GM12878 (cell line): ENCODE measurements around the gene ANKRD6. TPM values are rescaled to one million over a fixed set of nuclear protein-coding genes. Genes with fewer than 3 reads are reported as not detected.

ENCODE experiments used
- ATAC-seq: fragments of 200-7000 bp; cut with Tn5 transposase; 3 replicates; pipeline ENCODE4 v1.9.1; 2020; ENCODE audit warnings: mild to moderate bottlenecking, moderate library complexity
- BruUV-seq: library from RNA; stranded (reverse); fragments of 400-500 nt; replicated peaks from 2 replicates; lab custom pipeline; 2021; lab: Mats Ljungman, UMichigan
- CTCF ChIA-PET: fragments of 300-600 bp; sonication (Branson Sonifier 250); formaldehyde crosslinking; extraction: SDS; loops from one replicate; lab custom pipeline; 2021; ENCODE audit warnings: inconsistent platforms; lab: Yijun Ruan, JAX
- POLR2A ChIA-PET: fragments of 350-600 bp; formaldehyde crosslinking; extraction: SDS; loops from one replicate; lab custom pipeline; 2021; ENCODE audit warnings: inconsistent platforms; lab: Charles Lee
- RAD21 ChIA-PET: fragments of 300-600 bp; sonication (Branson Sonifier 250); formaldehyde crosslinking; loops from one replicate; lab custom pipeline; 2023; ENCODE audit warnings: antibody characterized with exemption; ENCODE audit not compliant: unreplicated experiment; lab: Charles Lee
- SMC1A ChIA-PET: fragments of 300-600 bp; sonication (Branson Sonifier 250); formaldehyde crosslinking; loops from one replicate; lab custom pipeline; 2023; ENCODE audit not compliant: unreplicated experiment, uncharacterized antibody; lab: Charles Lee
- DNase-seq: peaks from one replicate; pipeline ENCODE4 v3.0.0-alpha.2; 2011; ENCODE audit warnings: low read depth, low spot score
- FAIRE-seq: peaks from 3 replicates; lab custom pipeline; 2011; peaks lifted over from hg19 to GRCh38; lab: Jason Lieb, UNC
- H2AFZ ChIP-seq: 2 replicates; pipeline ENCODE4 v1.6.0; 2011; ENCODE audit warnings: low read depth, low read length, control low read depth; ENCODE audit not compliant: control insufficient read depth
- H3K27ac ChIP-seq: 2 replicates; pipeline ENCODE4 v1.5.1; 2011; ENCODE audit warnings: control low read depth; ENCODE audit not compliant: control insufficient read depth, insufficient read depth
- H3K27me3 ChIP-seq, 2 experiments: replicated peaks in 1 of 2; 2 replicates each; pipeline versions ENCODE4 v1.6.0 to v1.6.1; 2011; ENCODE audit warnings: low read length in 1 of 2; ENCODE audit not compliant: control insufficient read depth in 2 of 2, insufficient read depth in 2 of 2
- H3K36me3 ChIP-seq, 2 experiments: 2 replicates each; pipeline ENCODE4 v1.5.1; 2011; ENCODE audit warnings: low read length in 1 of 2; ENCODE audit not compliant: control insufficient read depth in 2 of 2, insufficient read depth in 2 of 2
- H3K4me1 ChIP-seq: 2 replicates; pipeline ENCODE4 v1.6.1; 2011; ENCODE audit warnings: mild to moderate bottlenecking, low read length, moderate library complexity, mixed read lengths; ENCODE audit not compliant: control insufficient read depth, insufficient read depth
- H3K4me2 ChIP-seq: 2 replicates; pipeline ENCODE4 v1.6.0; 2011; ENCODE audit warnings: control low read depth; ENCODE audit not compliant: control insufficient read depth, insufficient read depth
- H3K4me3 ChIP-seq: fragments of 200-600 bp; sonication (generic); 2 replicates; pipeline ENCODE4 v1.5.1; 2016
- H3K79me2 ChIP-seq: 2 replicates; pipeline ENCODE4 v1.6.0; 2011; ENCODE audit warnings: low read length; ENCODE audit not compliant: control insufficient read depth, insufficient read depth
- H3K9ac ChIP-seq: 2 replicates; pipeline ENCODE4 v1.8.0; 2011; ENCODE audit warnings: low read length, control low read depth, mixed read lengths; ENCODE audit not compliant: control insufficient read depth, insufficient read depth
- H3K9me3 ChIP-seq: replicated peaks from 3 replicates; pipeline ENCODE4 v1.5.1; 2011; ENCODE audit warnings: mild to moderate bottlenecking, low read length; ENCODE audit not compliant: control insufficient read depth, insufficient read depth
- H4K20me1 ChIP-seq: 2 replicates; pipeline ENCODE4 v1.6.0; 2011; ENCODE audit not compliant: control insufficient read depth, insufficient read depth
- CBX5 ChIP-seq: sonication (generic); IDR thresholded peaks from 2 replicates; pipeline ENCODE4 v1.6.1; 2016; ENCODE audit warnings: low read depth, moderate library complexity, mild to moderate bottlenecking, inconsistent platforms
- CHD1 ChIP-seq: IDR thresholded peaks from 2 replicates; pipeline ENCODE4 v1.6.1; 2012; ENCODE audit warnings: low read depth, low read length, improper control_type of control experiment
- EGR1 ChIP-seq, 2 experiments: IDR thresholded peaks; 1 replicate in 1 of 2; 2 replicates in 1 of 2; pipeline ENCODE4 v1.6.1; 2011 to 2012; ENCODE audit warnings: low read depth in 2 of 2, low read length in 2 of 2, borderline replicate concordance in 1 of 2, mild to moderate bottlenecking in 1 of 2, moderate library complexity in 1 of 2
- MYC ChIP-seq: IDR thresholded peaks from 2 replicates; pipeline ENCODE4 v1.6.1; 2011; ENCODE audit warnings: mild to moderate bottlenecking, low read length, moderate library complexity, inconsistent platforms; ENCODE audit not compliant: insufficient read depth, insufficient replicate concordance, insufficient read length, severe bottlenecking
- SREBF2 ChIP-seq: IDR thresholded peaks from 2 replicates; pipeline ENCODE4 v1.6.1; 2012; ENCODE audit warnings: mild to moderate bottlenecking, low read length
- ZNF687 ChIP-seq: fragments of 450-650 bp; IDR thresholded peaks from 2 replicates; pipeline ENCODE4 v1.6.1; 2017; ENCODE audit warnings: mild to moderate bottlenecking, moderate library complexity
- WGBS: methylation state at CpG from one replicate; pipeline ENCODE4 v1.1.6; 2016; ENCODE audit warnings: low lambda C conversion rate; ENCODE audit not compliant: insufficient replicate concordance, insufficient coverage; ENCODE audit errors: missing lambda C conversion rate; 5-methylcytosine and 5-hydroxymethylcytosine counted together
- in situ Hi-C: fragments of 300-500 bp; cut with MboI; formaldehyde crosslinking; loops from 9 replicates; pipeline ENCODE4 v1.14.3; 2018; ENCODE audit warnings: mixed read lengths
- intact Hi-C: fragments of 100-400 bp; cut with micrococcal nuclease; formaldehyde crosslinking; loops from one replicate; pipeline ENCODE4 v1.14.2; 2022; ENCODE audit not compliant: unreplicated experiment
- polyA plus RNA-seq, 11 experiments: library from polyadenylated mRNA; depleted of rRNA in 4 of 11; unstranded in 6 of 11; stranded (reverse) in 5 of 11; fragments of >200 nt; fragmentation: Nextera tagmentation in 4 of 11; fragmentation: Illumina TruSeq in 1 of 11; extraction: Ambion mirVana in 4 of 11; extraction: Trizol in 1 of 11; gene quantifications; 1 replicate in 1 of 11; 2 replicates in 10 of 11; pipeline versions ENCODE4 v1.2.1 to v1.2.3, GENCODE V29; 2011 to 2016; ENCODE audit warnings: inconsistent platforms in 2 of 11, missing spikeins in 2 of 11, low read depth in 1 of 11
- total RNA-seq, 4 experiments: library from RNA; depleted of rRNA in 3 of 4; stranded (reverse); fragments of >200 nt in 3 of 4; fragmentation: Illumina TruSeq in 1 of 4; extraction: Trizol in 1 of 4; gene quantifications; 2 replicates each; pipeline versions ENCODE4 v1.2.1 to v1.2.3, GENCODE V29; 2013 to 2021
- TF ChIP-seq, protein P1 (sequence below): fragments of 450-650 bp; formaldehyde crosslinking; IDR thresholded peaks from 2 replicates; pipeline ENCODE4 v1.4.0; 2022; ENCODE audit warnings: mild to moderate bottlenecking, moderate library complexity
- TF ChIP-seq, protein P2 (sequence below), 3 experiments: IDR thresholded peaks in 2 of 3; conservative IDR thresholded peaks in 1 of 3; 2 replicates each; pipeline ENCODE4 v1.5.1; 2011; ENCODE audit warnings: low read depth in 3 of 3, low read length in 3 of 3, mild to moderate bottlenecking in 3 of 3, control low read depth in 2 of 3, moderate library complexity in 2 of 3, inconsistent platforms in 1 of 3, mixed read lengths in 1 of 3; ENCODE audit not compliant: control insufficient read depth in 2 of 3, insufficient read depth in 1 of 3; ENCODE audit errors: extremely low read depth in 1 of 3
- TF ChIP-seq, protein P3 (sequence below): fragments of 450-650 bp; IDR thresholded peaks from 2 replicates; pipeline ENCODE4 v1.6.1; 2014; ENCODE audit warnings: mild to moderate bottlenecking

The ANKRD6 gene
- total and polyA plus RNA-seq, 10 of the 15 experiments (the other 5 are each of a cell fraction or from before 2014, with no cell fraction given) = 0.03 to 0.90 (median 0.38) TPM

DNA sequence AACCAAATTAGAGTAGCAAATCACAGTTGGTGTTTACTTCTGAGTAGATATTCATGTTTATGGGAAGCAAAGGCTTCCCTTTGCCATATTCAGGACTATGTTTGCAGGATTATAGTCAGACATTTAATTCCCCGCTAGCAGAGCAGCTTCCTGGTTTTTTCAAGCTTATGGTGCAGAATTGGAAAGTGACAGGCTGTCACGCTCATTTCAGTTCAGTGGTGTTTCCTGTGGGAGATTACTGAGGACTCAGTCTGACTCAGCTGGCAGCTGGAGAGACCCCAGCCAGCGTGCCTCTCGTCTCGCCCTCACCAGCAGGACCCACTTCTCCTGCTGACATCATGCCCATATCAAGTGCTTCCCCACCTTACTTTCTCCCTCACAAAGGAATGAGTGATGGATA, 120.5 kb downstream of the ANKRD6 start:
- Histone ChIP-seq H3K27me3 (peaks cover 0 to 2% of the 10 kb centered on the region in 2 experiments; a peak in 2 of 4 replicates), H3K36me3 (no peaks in the 10 kb centered on the region), H3K27ac (no peak overlapping the region), H3K79me2 (no peaks in the 10 kb centered on the region), H3K9me3 (no peaks in the 10 kb centered on the region), H3K9ac (no peak overlapping the region), H2AFZ (no peak overlapping the region), H3K4me1 (no peaks in the 10 kb centered on the region), H3K4me2 (no peak overlapping the region), H3K4me3 (no peak overlapping the region), H4K20me1 (no peaks in the 10 kb centered on the region; the same call in 1 of the 2 replicates)
- intact Hi-C loops (no loop called here), in situ Hi-C loops (no loop called here)
- DNase-seq = no peak
- SMC1A ChIA-PET = interaction anchor here (0.6 kb wide), 1 partner anchor 19 kb away, joined by 3 read pairs; no protein-coding TSS in a partner anchor
- ATAC-seq = no peak
- no peak for TF ChIP-seq CBX5
- no peak for TF ChIP-seq ZNF687
- TF ChIP-seq CHD1 = no peak
- TF ChIP-seq, protein P1, sequence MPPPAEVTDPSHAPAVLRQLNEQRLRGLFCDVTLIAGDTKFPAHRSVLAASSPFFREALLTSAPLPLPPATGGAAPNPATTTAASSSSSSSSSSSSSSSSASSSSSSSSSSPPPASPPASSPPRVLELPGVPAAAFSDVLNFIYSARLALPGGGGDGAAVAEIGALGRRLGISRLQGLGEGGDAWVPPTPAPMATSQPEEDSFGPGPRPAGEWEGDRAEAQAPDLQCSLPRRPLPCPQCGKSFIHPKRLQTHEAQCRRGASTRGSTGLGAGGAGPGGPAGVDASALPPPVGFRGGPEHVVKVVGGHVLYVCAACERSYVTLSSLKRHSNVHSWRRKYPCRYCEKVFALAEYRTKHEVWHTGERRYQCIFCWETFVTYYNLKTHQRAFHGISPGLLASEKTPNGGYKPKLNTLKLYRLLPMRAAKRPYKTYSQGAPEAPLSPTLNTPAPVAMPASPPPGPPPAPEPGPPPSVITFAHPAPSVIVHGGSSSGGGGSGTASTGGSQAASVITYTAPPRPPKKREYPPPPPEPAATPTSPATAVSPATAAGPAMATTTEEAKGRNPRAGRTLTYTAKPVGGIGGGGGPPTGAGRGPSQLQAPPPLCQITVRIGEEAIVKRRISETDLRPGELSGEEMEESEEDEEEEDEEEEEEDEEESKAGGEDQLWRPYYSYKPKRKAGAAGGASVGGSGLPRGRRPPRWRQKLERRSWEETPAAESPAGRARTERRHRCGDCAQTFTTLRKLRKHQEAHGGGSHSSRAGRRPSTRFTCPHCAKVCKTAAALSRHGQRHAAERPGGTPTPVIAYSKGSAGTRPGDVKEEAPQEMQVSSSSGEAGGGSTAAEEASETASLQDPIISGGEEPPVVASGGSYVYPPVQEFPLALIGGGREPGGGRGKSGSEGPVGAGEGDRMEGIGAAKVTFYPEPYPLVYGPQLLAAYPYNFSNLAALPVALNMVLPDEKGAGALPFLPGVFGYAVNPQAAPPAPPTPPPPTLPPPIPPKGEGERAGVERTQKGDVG (CRISPR knock-in tag) = no peak
- no peak for TF ChIP-seq EGR1 (IDR thresholded peaks at IDR 0.05; ENCODE audit: borderline replicate concordance in 1 of 2, low read depth in 2 of 2, low read length in 2 of 2)
- TF ChIP-seq SREBF2 = no peak
- TF ChIP-seq, protein P2, sequence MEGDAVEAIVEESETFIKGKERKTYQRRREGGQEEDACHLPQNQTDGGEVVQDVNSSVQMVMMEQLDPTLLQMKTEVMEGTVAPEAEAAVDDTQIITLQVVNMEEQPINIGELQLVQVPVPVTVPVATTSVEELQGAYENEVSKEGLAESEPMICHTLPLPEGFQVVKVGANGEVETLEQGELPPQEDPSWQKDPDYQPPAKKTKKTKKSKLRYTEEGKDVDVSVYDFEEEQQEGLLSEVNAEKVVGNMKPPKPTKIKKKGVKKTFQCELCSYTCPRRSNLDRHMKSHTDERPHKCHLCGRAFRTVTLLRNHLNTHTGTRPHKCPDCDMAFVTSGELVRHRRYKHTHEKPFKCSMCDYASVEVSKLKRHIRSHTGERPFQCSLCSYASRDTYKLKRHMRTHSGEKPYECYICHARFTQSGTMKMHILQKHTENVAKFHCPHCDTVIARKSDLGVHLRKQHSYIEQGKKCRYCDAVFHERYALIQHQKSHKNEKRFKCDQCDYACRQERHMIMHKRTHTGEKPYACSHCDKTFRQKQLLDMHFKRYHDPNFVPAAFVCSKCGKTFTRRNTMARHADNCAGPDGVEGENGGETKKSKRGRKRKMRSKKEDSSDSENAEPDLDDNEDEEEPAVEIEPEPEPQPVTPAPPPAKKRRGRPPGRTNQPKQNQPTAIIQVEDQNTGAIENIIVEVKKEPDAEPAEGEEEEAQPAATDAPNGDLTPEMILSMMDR (IDR thresholded peaks at IDR 0.05 in 2 of 3, conservative IDR thresholded peaks at IDR 0.05 in 1 of 3; ENCODE audit: control insufficient read depth in 2 of 3, extremely low read depth in 1 of 3, insufficient read depth in 1 of 3, low read depth in 3 of 3, low read length in 3 of 3) = no peak
- no peak for TF ChIP-seq MYC
- TF ChIP-seq, protein P3, sequence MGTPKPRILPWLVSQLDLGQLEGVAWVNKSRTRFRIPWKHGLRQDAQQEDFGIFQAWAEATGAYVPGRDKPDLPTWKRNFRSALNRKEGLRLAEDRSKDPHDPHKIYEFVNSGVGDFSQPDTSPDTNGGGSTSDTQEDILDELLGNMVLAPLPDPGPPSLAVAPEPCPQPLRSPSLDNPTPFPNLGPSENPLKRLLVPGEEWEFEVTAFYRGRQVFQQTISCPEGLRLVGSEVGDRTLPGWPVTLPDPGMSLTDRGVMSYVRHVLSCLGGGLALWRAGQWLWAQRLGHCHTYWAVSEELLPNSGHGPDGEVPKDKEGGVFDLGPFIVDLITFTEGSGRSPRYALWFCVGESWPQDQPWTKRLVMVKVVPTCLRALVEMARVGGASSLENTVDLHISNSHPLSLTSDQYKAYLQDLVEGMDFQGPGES = no peak
- POLR2A ChIA-PET = no interaction called here
- CTCF ChIA-PET = interaction anchor here (1.3 kb wide), 1 partner anchor 15 kb away, joined by 3 read pairs; no protein-coding TSS in a partner anchor
- RAD21 ChIA-PET = no interaction called here
- BruUV-seq = no TSS peak
- no peak for FAIRE-seq
- 15% methylated on average over 5 of the region's 5 CpGs for WGBS
